Liver (tissue), 9 donors: ENCODE measurements around the gene DNAH3. TPM values are rescaled to one million over a fixed set of nuclear protein-coding genes. Genes with fewer than 3 reads are reported as not detected.

Experiments
- DNase-seq: peaks from one replicate; pipeline ENCODE4 v3.0.0-alpha.2; 2017; ENCODE audit warnings: low spot score
- H3K27ac ChIP-seq, 2 donors: one replicate each; pipeline ENCODE4 v1.7.0; 2013; ENCODE audit warnings: inconsistent platforms in 2 of 2, low read length in 2 of 2, control low read depth in 1 of 2, low read depth in 1 of 2, mild to moderate bottlenecking in 1 of 2
- H3K27me3 ChIP-seq, 4 donors: one replicate each; pipeline versions ENCODE4 v1.6.1 to v1.7.0; 2013; ENCODE audit warnings: low read length in 3 of 4, inconsistent platforms in 1 of 4, mild to moderate bottlenecking in 1 of 4, moderate library complexity in 1 of 4; ENCODE audit not compliant: control insufficient read depth in 4 of 4, insufficient read depth in 4 of 4
- H3K36me3 ChIP-seq, 4 donors: one replicate each; pipeline versions ENCODE4 v1.6.1 to v1.7.0; 2013; ENCODE audit warnings: low read length in 3 of 4, mild to moderate bottlenecking in 3 of 4, low read depth in 1 of 4, moderate library complexity in 1 of 4; ENCODE audit not compliant: control insufficient read depth in 4 of 4, insufficient read depth in 3 of 4
- H3K4me1 ChIP-seq, 4 donors: one replicate each; pipeline versions ENCODE4 v1.6.1 to v1.7.0; 2013; ENCODE audit warnings: low read length in 3 of 4, mild to moderate bottlenecking in 3 of 4, moderate library complexity in 1 of 4; ENCODE audit not compliant: control insufficient read depth in 4 of 4, insufficient read depth in 4 of 4
- H3K4me3 ChIP-seq, 3 donors: one replicate each; pipeline versions ENCODE4 v1.6.1 to v1.7.0; 2013; ENCODE audit warnings: low read length in 3 of 3, control low read depth in 1 of 3, low read depth in 1 of 3, mild to moderate bottlenecking in 1 of 3
- H3K9ac ChIP-seq, 2 donors: one replicate each; pipeline ENCODE4 v1.7.0; 2013; ENCODE audit warnings: low read length in 2 of 2, mild to moderate bottlenecking in 2 of 2, moderate library complexity in 2 of 2, control low read depth in 1 of 2, low read depth in 1 of 2
- H3K9me3 ChIP-seq, 4 donors: one replicate each; pipeline versions ENCODE4 v1.6.1 to v1.7.0; 2013; ENCODE audit warnings: low read length in 3 of 4; ENCODE audit not compliant: control insufficient read depth in 4 of 4
- CTCF ChIP-seq: fragments of 150-350 bp; IDR thresholded peaks from 2 replicates; pipeline ENCODE4 v1.5.1; 2017; ENCODE audit warnings: improper control_type of control experiment, low read depth, low read length; ENCODE audit not compliant: missing input control
- EGR1 ChIP-seq, 2 donors: IDR thresholded peaks; 2 replicates each; pipeline ENCODE4 v1.6.1; 2016 to 2018; ENCODE audit warnings: antibody characterized with exemption in 2 of 2, low read depth in 2 of 2
- FOXA1 ChIP-seq: IDR thresholded peaks from 2 replicates; pipeline ENCODE4 v1.6.1; 2016; ENCODE audit warnings: antibody characterized with exemption
- GABPA ChIP-seq, 2 donors: IDR thresholded peaks in 1 of 2; conservative IDR thresholded peaks in 1 of 2; 2 replicates each; pipeline ENCODE4 v1.6.1; 2016; ENCODE audit warnings: antibody characterized with exemption in 2 of 2, mild to moderate bottlenecking in 1 of 2, moderate library complexity in 1 of 2
- HNF4G ChIP-seq: IDR thresholded peaks from 2 replicates; pipeline ENCODE4 v1.6.1; 2016; ENCODE audit warnings: antibody characterized with exemption
- JUND ChIP-seq, 2 donors: IDR thresholded peaks; 2 replicates each; pipeline ENCODE4 v1.6.1; 2016; ENCODE audit warnings: antibody characterized with exemption in 2 of 2
- NR2F2 ChIP-seq: IDR thresholded peaks from 2 replicates; pipeline ENCODE4 v1.6.1; 2016; ENCODE audit warnings: antibody characterized with exemption
- RAD21 ChIP-seq, 2 donors: IDR thresholded peaks; 2 replicates each; pipeline ENCODE4 v1.6.1; 2016; ENCODE audit warnings: antibody characterized with exemption in 2 of 2, mild to moderate bottlenecking in 2 of 2
- REST ChIP-seq: IDR thresholded peaks from 2 replicates; pipeline ENCODE4 v1.6.1; 2016; ENCODE audit warnings: antibody characterized with exemption, mild to moderate bottlenecking
- RXRA ChIP-seq, 2 donors: IDR thresholded peaks; 2 replicates each; pipeline ENCODE4 v1.6.1; 2017 to 2018; ENCODE audit warnings: antibody characterized with exemption in 2 of 2, mild to moderate bottlenecking in 1 of 2
- TAF1 ChIP-seq: conservative IDR thresholded peaks from 2 replicates; pipeline ENCODE4 v1.6.1; 2016; ENCODE audit warnings: antibody characterized with exemption, mild to moderate bottlenecking
- YY1 ChIP-seq: IDR thresholded peaks from 2 replicates; pipeline ENCODE4 v1.6.1; 2016; ENCODE audit warnings: antibody characterized with exemption, mild to moderate bottlenecking
- WGBS: extraction: QIAGEN DNeasy Blood & Tissue Kit; methylation state at CpG from one replicate; pipeline ENCODE4 v1.1.7; 2013; 5-methylcytosine and 5-hydroxymethylcytosine counted together
- polyA plus RNA-seq, 2 donors: library from polyadenylated mRNA; stranded (reverse) in 1 of 2; unstranded in 1 of 2; fragments of 200-250 nt in 1 of 2; fragments of >200 nt in 1 of 2; fragmentation: Nextera tagmentation in 1 of 2; extraction: Ambion mirVana in 1 of 2; gene quantifications; one replicate each; pipeline versions ENCODE4 v1.2.1 to v1.2.3, GENCODE V29; 2013 to 2015
- total RNA-seq, 2 donors: library from RNA; depleted of rRNA; stranded (reverse); fragments of >200 nt; gene quantifications; one replicate each; pipeline ENCODE4 v1.2.3, GENCODE V29; 2014
- TF ChIP-seq, protein P1 (sequence below): IDR thresholded peaks from 2 replicates; pipeline ENCODE4 v1.6.1; 2016; ENCODE audit warnings: antibody characterized with exemption
- TF ChIP-seq, protein P2 (sequence below): IDR thresholded peaks from 2 replicates; pipeline ENCODE4 v1.6.1; 2016; ENCODE audit warnings: antibody characterized with exemption
- donor health status: healthy.
- donor health status: healthy.
- donor health status: healthy.
- donor health status: healthy.
- donor health status: healthy.

Gene DNAH3
- total and polyA plus RNA-seq, 4 donors: not detected

- TF ChIP-seq NR2F2 (no peak), YY1 (no peak), EGR1 (IDR thresholded peaks at IDR 0.05; ENCODE audit: low read depth in 2 of 2) (no peak), RAD21 (IDR thresholded peaks at IDR 0.05) (no peak), FOXA1 (no peak), CTCF (no peak), GABPA (IDR thresholded peaks at IDR 0.05 in 1 of 2, conservative IDR thresholded peaks at IDR 0.05 in 1 of 2) (no peak), HNF4G (no peak), REST (no peak), TAF1 (no peak), RXRA (IDR thresholded peaks at IDR 0.05) (no peak)
- TF ChIP-seq, protein P1, sequence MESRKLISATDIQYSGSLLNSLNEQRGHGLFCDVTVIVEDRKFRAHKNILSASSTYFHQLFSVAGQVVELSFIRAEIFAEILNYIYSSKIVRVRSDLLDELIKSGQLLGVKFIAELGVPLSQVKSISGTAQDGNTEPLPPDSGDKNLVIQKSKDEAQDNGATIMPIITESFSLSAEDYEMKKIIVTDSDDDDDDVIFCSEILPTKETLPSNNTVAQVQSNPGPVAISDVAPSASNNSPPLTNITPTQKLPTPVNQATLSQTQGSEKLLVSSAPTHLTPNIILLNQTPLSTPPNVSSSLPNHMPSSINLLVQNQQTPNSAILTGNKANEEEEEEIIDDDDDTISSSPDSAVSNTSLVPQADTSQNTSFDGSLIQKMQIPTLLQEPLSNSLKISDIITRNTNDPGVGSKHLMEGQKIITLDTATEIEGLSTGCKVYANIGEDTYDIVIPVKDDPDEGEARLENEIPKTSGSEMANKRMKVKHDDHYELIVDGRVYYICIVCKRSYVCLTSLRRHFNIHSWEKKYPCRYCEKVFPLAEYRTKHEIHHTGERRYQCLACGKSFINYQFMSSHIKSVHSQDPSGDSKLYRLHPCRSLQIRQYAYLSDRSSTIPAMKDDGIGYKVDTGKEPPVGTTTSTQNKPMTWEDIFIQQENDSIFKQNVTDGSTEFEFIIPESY: no peak
- TF ChIP-seq, protein P2, sequence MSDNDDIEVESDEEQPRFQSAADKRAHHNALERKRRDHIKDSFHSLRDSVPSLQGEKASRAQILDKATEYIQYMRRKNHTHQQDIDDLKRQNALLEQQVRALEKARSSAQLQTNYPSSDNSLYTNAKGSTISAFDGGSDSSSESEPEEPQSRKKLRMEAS: no peak
- H3K4me1 ChIP-seq: no peaks in the 10 kb centered on the region
These were observed 209.1 kb downstream of the DNAH3 start for GRCh38 chr16:20941636-20941926.

DNA sequence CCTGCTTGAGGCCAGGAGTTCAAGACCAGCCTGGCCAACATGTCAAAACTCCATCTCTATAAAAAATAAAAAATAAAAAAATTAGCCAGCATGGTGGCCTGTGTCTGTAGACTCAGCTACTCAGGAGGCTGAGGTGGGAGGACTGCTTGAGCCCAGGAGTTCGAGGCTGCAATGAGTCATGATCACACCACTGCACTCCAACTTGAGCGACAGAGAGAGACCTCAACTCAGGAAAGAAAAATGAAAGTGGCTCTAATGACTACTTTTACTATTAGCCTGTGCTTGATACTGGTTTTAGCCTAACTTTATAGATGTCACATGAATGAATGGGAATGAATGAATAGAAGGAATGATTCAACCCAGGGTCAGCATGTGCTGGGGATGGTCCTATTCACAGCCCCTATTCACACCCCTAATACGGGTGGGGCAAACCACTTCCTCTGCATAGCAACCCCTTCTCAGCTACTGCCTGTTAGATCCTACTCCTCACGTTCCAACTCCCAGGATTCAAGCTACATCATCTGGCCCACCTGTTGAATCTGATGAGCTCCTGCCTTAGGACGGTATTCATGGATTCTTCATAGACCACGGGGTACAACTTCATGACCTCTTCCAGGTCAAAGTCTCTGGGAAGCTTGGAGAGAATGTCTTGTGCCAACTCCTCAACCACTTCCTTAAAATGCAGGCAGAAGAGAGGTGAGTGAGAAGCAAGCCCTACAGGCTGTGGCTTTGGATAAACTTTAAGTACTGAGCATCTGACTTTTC is 209.6 kb downstream of the DNAH3 start:
- WGBS: 75% methylated on average over 6 of the region's 6 CpGs
- no peaks in the 10 kb centered on the region for H3K9me3 ChIP-seq
- TF ChIP-seq, protein P1: no peak
- TF ChIP-seq JUND (IDR thresholded peaks at IDR 0.05): no peak
- H3K4me1 ChIP-seq: no peaks in the 10 kb centered on the region
- no peak overlapping the region for H3K4me3 ChIP-seq
- H3K9ac ChIP-seq: no peak overlapping the region
- no peak for DNase-seq
- H3K27me3 ChIP-seq: no peaks in the 10 kb centered on the region
- no peak overlapping the region for H3K27ac ChIP-seq
- H3K36me3 ChIP-seq: no peaks in the 10 kb centered on the region

More at GRCh38 chr16:20941636-20941926, 209.1 kb downstream of the DNAH3 start:
- WGBS: 97% methylated on average over 6 of the region's 6 CpGs
- Histone ChIP-seq H3K9ac (no peak overlapping the region), H3K36me3 (no peaks in the 10 kb centered on the region), H3K9me3 (no peaks in the 10 kb centered on the region), H3K27me3 (no peaks in the 10 kb centered on the region), H3K27ac (no peak overlapping the region), H3K4me3 (no peak overlapping the region)
- DNase-seq: no peak
